H1 (cell line): ENCODE measurements around the gene YAF2. TPM values are rescaled to one million over a fixed set of nuclear protein-coding genes. Genes with fewer than 3 reads are reported as not detected.
"Not testable (repeated sequence)": the region's sequence is repeated elsewhere in the genome, so short reads cannot be mapped to it uniquely, and the experiment has no call there.

ENCODE experiments used
- CTCF ChIA-PET: fragments of 300-600 bp; sonication (Branson Sonifier 250); formaldehyde crosslinking; loops from one replicate; lab custom pipeline; 2021; ENCODE audit not compliant: partially characterized antibody; lab: Charles Lee
- POLR2A ChIA-PET: fragments of 300-600 bp; sonication (Branson Sonifier 250); formaldehyde crosslinking; loops from one replicate; lab custom pipeline; 2021; ENCODE audit warnings: inconsistent platforms; ENCODE audit not compliant: partially characterized antibody; lab: Charles Lee
- DNase-seq, 2 experiments: peaks; one replicate each; pipeline versions ENCODE4 v3.0.0 to v3.0.0-alpha.2; 2010 to 2022; ENCODE audit warnings: low spot score in 2 of 2, low read depth in 1 of 2, mixed read lengths in 1 of 2
- FAIRE-seq: peaks from 2 replicates; lab custom pipeline; 2011; peaks lifted over from hg19 to GRCh38; lab: Jason Lieb, UNC
- H2AFZ ChIP-seq: 2 replicates; pipeline ENCODE4 v1.8.1; 2012; ENCODE audit warnings: low read length, inconsistent platforms
- H2AK5ac ChIP-seq: 2 replicates; pipeline ENCODE4 v1.6.1; 2013; ENCODE audit warnings: low read depth, low read length
- H2BK120ac ChIP-seq: replicated peaks from 2 replicates; pipeline ENCODE3; 2013; ENCODE audit warnings: low read depth, low read length, inconsistent platforms
- H2BK12ac ChIP-seq: 2 replicates; pipeline ENCODE4 v1.6.1; 2013; ENCODE audit warnings: low read depth, low read length
- H2BK15ac ChIP-seq: 2 replicates; pipeline ENCODE4 v1.6.1; 2013; ENCODE audit warnings: low read length
- H2BK20ac ChIP-seq: 2 replicates; pipeline ENCODE4 v1.6.1; 2013; ENCODE audit warnings: low read length
- H2BK5ac ChIP-seq: 2 replicates; pipeline ENCODE4 v1.6.1; 2013; ENCODE audit warnings: low read depth, low read length
- H3K14ac ChIP-seq: 2 replicates; pipeline ENCODE4 v1.6.1; 2013; ENCODE audit warnings: inconsistent platforms; ENCODE audit not compliant: insufficient read length
- H3K18ac ChIP-seq: 2 replicates; pipeline ENCODE4 v1.6.1; 2013; ENCODE audit warnings: low read length; ENCODE audit errors: extremely low read depth
- H3K23ac ChIP-seq: 2 replicates; pipeline ENCODE4 v1.6.1; 2013; ENCODE audit warnings: inconsistent platforms; ENCODE audit not compliant: insufficient read length
- H3K23me2 ChIP-seq: 2 replicates; pipeline ENCODE4 v1.6.1; 2013; ENCODE audit warnings: low read depth, low read length
- H3K27ac ChIP-seq: 2 replicates; pipeline ENCODE4 v1.6.1; 2011; ENCODE audit warnings: low read depth, low read length, inconsistent platforms
- H3K27me3 ChIP-seq, 4 experiments: replicated peaks in 1 of 4; 1 replicate in 1 of 4; 2 replicates in 3 of 4; pipeline versions ENCODE4 v1.6.1 to v1.8.1; 2011 to 2013; ENCODE audit warnings: low read length in 3 of 4, mild to moderate bottlenecking in 3 of 4, inconsistent platforms in 2 of 4, mixed read lengths in 2 of 4, moderate library complexity in 1 of 4; ENCODE audit not compliant: control insufficient read depth in 3 of 4, insufficient read depth in 3 of 4; ENCODE audit errors: extremely low read depth in 1 of 4
- H3K36me3 ChIP-seq, 4 experiments: 2 replicates each; pipeline versions ENCODE4 v1.6.1 to v1.8.1; 2011 to 2013; ENCODE audit warnings: mild to moderate bottlenecking in 4 of 4, low read length in 3 of 4, moderate library complexity in 2 of 4, control low read depth in 1 of 4, inconsistent platforms in 1 of 4; ENCODE audit not compliant: insufficient read depth in 4 of 4, control insufficient read depth in 2 of 4
- H3K4ac ChIP-seq: replicated peaks from 2 replicates; pipeline ENCODE3; 2013; ENCODE audit warnings: low read length, low read depth, mixed read lengths, inconsistent platforms; ENCODE audit not compliant: insufficient read length
- H3K4me1 ChIP-seq, 4 experiments: replicated peaks in 1 of 4; 1 replicate in 1 of 4; 2 replicates in 3 of 4; pipeline versions ENCODE4 v1.6.1 to v1.8.1; 2011 to 2013; ENCODE audit warnings: low read length in 3 of 4, inconsistent platforms in 2 of 4, mixed read lengths in 1 of 4; ENCODE audit not compliant: insufficient read depth in 4 of 4, control insufficient read depth in 3 of 4
- H3K4me2 ChIP-seq, 2 experiments: 2 replicates each; pipeline versions ENCODE4 v1.6.1 to v1.8.1; 2011 to 2013; ENCODE audit warnings: low read depth in 2 of 2, low read length in 2 of 2, control low read depth in 1 of 2, inconsistent platforms in 1 of 2, mild to moderate bottlenecking in 1 of 2; ENCODE audit not compliant: insufficient read depth in 1 of 2
- H3K4me3 ChIP-seq, 4 experiments: fragments of 200-600, 300-600 bp in 1 of 4; sonication (generic), shearing (Covaris generic), sonication (Bioruptor Twin) in 1 of 4; 2 replicates each; pipeline versions ENCODE4 v1.5.1 to v1.8.1; 2011 to 2016; ENCODE audit warnings: low read length in 4 of 4, low read depth in 3 of 4, control low read depth in 2 of 4, inconsistent platforms in 2 of 4, mild to moderate bottlenecking in 2 of 4, mixed read lengths in 1 of 4, moderate library complexity in 1 of 4; ENCODE audit not compliant: insufficient read depth in 2 of 4; ENCODE audit errors: extremely low read depth in 1 of 4
- H3K56ac ChIP-seq: replicated peaks from 2 replicates; pipeline ENCODE3; 2013; ENCODE audit warnings: low read depth, mild to moderate bottlenecking, mixed read lengths, low read length, inconsistent platforms; ENCODE audit not compliant: insufficient read length
- H3K79me1 ChIP-seq: 2 replicates; pipeline ENCODE4 v1.6.1; 2013; ENCODE audit warnings: low read depth, low read length, control low read depth
- H3K79me2 ChIP-seq, 2 experiments: 2 replicates each; pipeline versions ENCODE4 v1.6.1 to v1.8.1; 2012 to 2013; ENCODE audit warnings: low read length in 2 of 2, mild to moderate bottlenecking in 2 of 2, inconsistent platforms in 1 of 2; ENCODE audit not compliant: insufficient read depth in 2 of 2, control insufficient read depth in 1 of 2
- H3K9ac ChIP-seq, 4 experiments: replicated peaks in 1 of 4; 1 replicate in 1 of 4; 2 replicates in 3 of 4; pipeline versions ENCODE4 v1.6.1 to v1.8.1; 2011 to 2013; ENCODE audit warnings: low read depth in 3 of 4, low read length in 3 of 4, control low read depth in 2 of 4, mild to moderate bottlenecking in 2 of 4, moderate library complexity in 2 of 4, inconsistent platforms in 1 of 4; ENCODE audit errors: extremely low read depth in 1 of 4
- H3K9me3 ChIP-seq, 2 experiments: 2 replicates each; pipeline versions ENCODE4 v1.6.1 to v1.8.1; 2012 to 2013; ENCODE audit warnings: mild to moderate bottlenecking in 2 of 2, moderate library complexity in 2 of 2, control low read depth in 1 of 2, inconsistent platforms in 1 of 2, low read depth in 1 of 2, low read length in 1 of 2, mixed read lengths in 1 of 2; ENCODE audit not compliant: insufficient read depth in 2 of 2
- H4K20me1 ChIP-seq, 2 experiments: replicated peaks in 1 of 2; 2 replicates each; pipeline versions ENCODE3 to v1.8.1; 2011 to 2013; ENCODE audit warnings: inconsistent platforms in 2 of 2, low read length in 2 of 2, mild to moderate bottlenecking in 1 of 2; ENCODE audit not compliant: insufficient read depth in 2 of 2, control insufficient read depth in 1 of 2
- H4K5ac ChIP-seq: 2 replicates; pipeline ENCODE4 v1.6.1; 2013; ENCODE audit warnings: low read length, low read depth, mixed read lengths, inconsistent platforms; ENCODE audit not compliant: insufficient read length
- H4K8ac ChIP-seq: 2 replicates; pipeline ENCODE4 v1.8.0; 2013; ENCODE audit warnings: mild to moderate bottlenecking, moderate library complexity, low read length, inconsistent platforms; ENCODE audit not compliant: insufficient read depth; ENCODE audit errors: extremely low read depth
- H4K91ac ChIP-seq: replicated peaks from 2 replicates; pipeline ENCODE3; 2013; ENCODE audit warnings: low read length, mixed read lengths, inconsistent platforms; ENCODE audit not compliant: insufficient read length
- WGBS, 2 experiments: shearing (Covaris generic) in 1 of 2; methylation state at CpG; one replicate each; pipeline versions ENCODE4 v1.1.6 to v1.1.7; 2013 to 2015; ENCODE audit warnings: low lambda C conversion rate in 2 of 2, mixed read lengths in 2 of 2, inconsistent platforms in 1 of 2, low coverage in 1 of 2, missing lambda C conversion rate in 1 of 2; ENCODE audit not compliant: insufficient replicate concordance in 2 of 2, insufficient coverage in 1 of 2, insufficient read length in 1 of 2; ENCODE audit errors: extremely low coverage in 1 of 2, missing lambda C conversion rate in 1 of 2; 5-methylcytosine and 5-hydroxymethylcytosine counted together
- polyA plus RNA-seq, 7 experiments: library from polyadenylated mRNA; depleted of rRNA in 3 of 7; stranded (reverse) in 5 of 7; unstranded in 2 of 7; fragments of >200 nt in 5 of 7; fragments of 200-250 nt in 2 of 7; gene quantifications; 1 replicate in 5 of 7; 2 replicates in 1 of 7; 4 replicates in 1 of 7; pipeline versions ENCODE4 v1.2.1 to v1.2.3, GENCODE V29; 2011 to 2013; ENCODE audit warnings: missing spikeins in 2 of 7, mixed read lengths in 2 of 7
- total RNA-seq: library from RNA; stranded (reverse); fragmentation: NEBNext Ultra II Directional; extraction: Animal tissue kit (Norgen Biotek cat#: 25700); gene quantifications from 2 replicates; pipeline ENCODE4 v1.2.1, GENCODE V29; 2021

YAF2 gene
- total and polyA plus RNA-seq, 2 of the 8 experiments (the other 6 are each of a cell fraction or from before 2014, with no cell fraction given) = 0.50 to 2.2 TPM

GRCh38 chr12:42227525-42227924 lies 10.5 kb downstream of the YAF2 start:
- H4K5ac ChIP-seq, CTCF ChIA-PET, H3K79me1 ChIP-seq, H3K79me2 ChIP-seq, H3K9me3 ChIP-seq, H3K4me3 ChIP-seq, H3K4me1 ChIP-seq, H3K4ac ChIP-seq, H2AFZ ChIP-seq, H4K8ac ChIP-seq, H3K14ac ChIP-seq, FAIRE-seq, DNase-seq, H4K20me1 ChIP-seq, H3K23me2 ChIP-seq, H2AK5ac ChIP-seq, H2BK120ac ChIP-seq, H3K36me3 ChIP-seq, H2BK12ac ChIP-seq, H3K23ac ChIP-seq, POLR2A ChIA-PET, H2BK15ac ChIP-seq, H3K27ac ChIP-seq, H3K4me2 ChIP-seq, H4K91ac ChIP-seq, H2BK5ac ChIP-seq, H3K27me3 ChIP-seq, H3K56ac ChIP-seq, H3K18ac ChIP-seq, H2BK20ac ChIP-seq, H3K9ac ChIP-seq: not testable (repeated sequence)
- WGBS, 2 experiments = no CpG with 5 or more reads among the region's 30 CpGs

GRCh38 chr12:42224501-42224900 lies 13.5 kb downstream of the YAF2 start:
- POLR2A ChIA-PET, H2BK20ac ChIP-seq, H2AK5ac ChIP-seq, H4K91ac ChIP-seq, H2BK120ac ChIP-seq, H4K8ac ChIP-seq, H3K18ac ChIP-seq, H3K9ac ChIP-seq, DNase-seq, H3K27ac ChIP-seq, H3K27me3 ChIP-seq, H2BK12ac ChIP-seq, H3K9me3 ChIP-seq, CTCF ChIA-PET, H3K14ac ChIP-seq, H2BK15ac ChIP-seq, H3K23me2 ChIP-seq, H3K4ac ChIP-seq, H3K4me3 ChIP-seq, H3K36me3 ChIP-seq, H4K5ac ChIP-seq, H3K56ac ChIP-seq, H3K4me2 ChIP-seq, H4K20me1 ChIP-seq, H2BK5ac ChIP-seq, H3K23ac ChIP-seq, H3K79me2 ChIP-seq, H3K4me1 ChIP-seq, FAIRE-seq, H2AFZ ChIP-seq, H3K79me1 ChIP-seq: not testable (repeated sequence)
- 96% methylated on average over 2 of the region's 5 CpGs; no CpG with 5 or more reads in 1 of the 2 experiments for WGBS, 2 experiments
